BJ (cell line): ENCODE measurements around the gene GREB1. TPM values are rescaled to one million over a fixed set of nuclear protein-coding genes. Genes with fewer than 3 reads are reported as not detected.

ENCODE experiments used
- CTCF ChIA-PET: fragments of 350-600 bp; formaldehyde crosslinking; extraction: SDS; loops from one replicate; lab custom pipeline; 2021; ENCODE audit warnings: antibody characterized with exemption, inconsistent platforms; lab: Yijun Ruan, JAX
- POLR2A ChIA-PET: fragments of 300-600 bp; sonication (Branson Sonifier 250); formaldehyde crosslinking; extraction: SDS; loops from one replicate; lab custom pipeline; 2021; ENCODE audit warnings: antibody characterized with exemption; lab: Charles Lee
- DNase-seq: peaks from one replicate; pipeline ENCODE4 v3.0.0-alpha.2; 2011; ENCODE audit warnings: low read depth
- H3K27me3 ChIP-seq: 2 replicates; pipeline ENCODE4 v1.6.0; 2011; ENCODE audit warnings: low read length; ENCODE audit not compliant: control insufficient read depth, insufficient read depth
- H3K36me3 ChIP-seq: 2 replicates; pipeline ENCODE4 v1.5.1; 2011; ENCODE audit warnings: low read length; ENCODE audit not compliant: control insufficient read depth, insufficient read depth
- H3K4me3 ChIP-seq: 2 replicates; pipeline ENCODE4 v1.5.1; 2011; ENCODE audit warnings: low read depth, mild to moderate bottlenecking, control low read depth, low read length
- CTCF ChIP-seq: IDR thresholded peaks from 2 replicates; pipeline ENCODE4 v1.5.1; 2011; ENCODE audit warnings: low read depth, mild to moderate bottlenecking, control low read depth, inconsistent platforms, low read length, moderate library complexity; ENCODE audit not compliant: insufficient read depth
- polyA plus RNA-seq: library from polyadenylated mRNA; depleted of rRNA; stranded (reverse); fragments of >200 nt; gene quantifications from 2 replicates; pipeline ENCODE4 v1.2.3, GENCODE V29; 2011

Gene GREB1
- polyA plus RNA-seq, 1 experiment, result not detected

DNA sequence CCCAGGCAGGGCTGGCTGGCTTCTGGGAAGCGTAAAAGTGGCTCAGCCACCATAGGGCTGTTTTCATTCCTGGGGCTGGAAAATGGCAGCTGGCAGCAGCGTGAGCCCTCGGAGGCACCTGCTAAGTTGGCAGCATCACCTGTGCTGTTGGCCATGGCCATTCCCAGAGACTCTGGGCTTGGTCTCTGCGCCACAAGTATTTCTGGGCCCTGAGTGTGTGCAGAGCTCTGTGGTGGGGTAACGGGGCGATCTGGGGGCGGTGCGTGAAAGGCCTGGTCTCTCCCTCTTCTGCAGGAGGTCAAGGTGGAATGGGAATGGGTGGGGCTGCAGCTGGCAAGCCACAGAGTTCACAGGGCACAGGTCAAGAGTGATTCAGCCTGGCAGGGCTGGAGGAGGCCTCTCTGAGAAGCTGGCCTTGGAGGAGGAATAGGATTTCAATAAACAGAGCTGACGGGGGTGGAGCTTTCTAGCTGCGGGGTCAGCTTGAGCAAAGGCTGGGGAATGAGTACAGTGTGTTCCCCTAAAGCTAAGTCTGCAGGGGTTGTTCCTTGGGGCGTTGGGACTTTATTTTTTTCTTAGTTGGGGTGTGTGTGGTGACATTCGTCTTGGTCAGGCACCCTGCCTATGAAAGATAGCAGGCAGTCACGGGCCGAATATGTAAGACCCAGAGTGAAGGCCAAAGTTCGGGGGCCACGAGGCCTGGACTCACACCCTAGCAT is 146.5 kb downstream of the GREB1 start:
- CTCF ChIA-PET, result interaction anchor here (0.7 to 19.9 kb wide), 9 partner anchors 8 to 547 kb away, joined by 3 to 423 read pairs (median 5); a partner anchor contains a TSS
- TF ChIP-seq CTCF, result no peak
- DNase-seq, result no peak
- Histone ChIP-seq H3K27me3 (peaks cover 22% of the 10 kb centered on the region), H3K36me3 (no peaks in the 10 kb centered on the region), H3K4me3 (no peak overlapping the region)
- POLR2A ChIA-PET, result no interaction called here

GRCh38 chr2:11680901-11681721 is 147.3 kb downstream of the GREB1 start:
- DNase-seq, result no peak
- Histone ChIP-seq H3K36me3 (no peaks in the 10 kb centered on the region), H3K4me3 (no peak overlapping the region), H3K27me3 (peaks cover 25% of the 10 kb centered on the region)
- ChIA-PET POLR2A (no interaction called here), CTCF (interaction anchor here (0.7 to 19.9 kb wide), 9 partner anchors 7 to 548 kb away, joined by 3 to 423 read pairs (median 5); a partner anchor contains a TSS)
- TF ChIP-seq CTCF, result no peak

GRCh38 chr2:11681722-11682589 is 148.1 kb downstream of the GREB1 start:
- peak; percentile 84 for TF ChIP-seq CTCF
- Histone ChIP-seq H3K36me3 (no peaks in the 10 kb centered on the region), H3K4me3 (no peak overlapping the region), H3K27me3 (peaks cover 21% of the 10 kb centered on the region)
- DNase-seq, result no peak
- ChIA-PET POLR2A (no interaction called here), CTCF (interaction anchor here (0.6 to 19.9 kb wide), 8 partner anchors 8 to 549 kb away, joined by 3 to 423 read pairs (median 5); a partner anchor contains a TSS)

- ChIA-PET CTCF (interaction anchor here (0.6 to 19.9 kb wide), 7 partner anchors 8 to 101 kb away, joined by 3 to 423 read pairs (median 6); no protein-coding TSS in a partner anchor), POLR2A (no interaction called here)
- Histone ChIP-seq H3K27me3 (peaks cover 18% of the 10 kb centered on the region), H3K36me3 (no peaks in the 10 kb centered on the region), H3K4me3 (no peak overlapping the region)
- no peak for TF ChIP-seq CTCF
- no peak for DNase-seq
Observed at GRCh38 chr2:11682590-11682915, 148.7 kb downstream of the GREB1 start.
